GM12891 (cell line): ENCODE measurements around the gene BTBD2.

Source experiments
- POLR2A ChIP-seq: IDR thresholded peaks from 2 replicates; pipeline ENCODE4 v1.6.1; 2011; ENCODE audit warnings: low read depth, low read length, control low read depth
- POLR2AphosphoS5 ChIP-seq: IDR thresholded peaks from 2 replicates; pipeline ENCODE4 v1.6.1; 2011; ENCODE audit warnings: low read depth, low read length, control low read depth
- TAF1 ChIP-seq: IDR thresholded peaks from 2 replicates; pipeline ENCODE4 v1.6.1; 2011; ENCODE audit warnings: low read depth, low read length, control low read depth

- TF ChIP-seq POLR2AphosphoS5 (no peak), POLR2A (no peak), TAF1 (no peak)
Observed at GRCh38 chr19:1955171-1956121, 60.1 kb downstream of the BTBD2 start.
